CD14-positive monocyte (primary cell): Measurements from ENCODE around the gene CUEDC1. TPM values are rescaled to one million over a fixed set of nuclear protein-coding genes. Genes with fewer than 3 reads are reported as not detected.
"Not testable (repeated sequence)": the region's sequence is repeated elsewhere in the genome, so short reads cannot be mapped to it uniquely, and the experiment has no call there.

Source experiments
- DNase-seq, 3 donors: peaks; one replicate each; pipeline ENCODE4 v3.0.0-alpha.2; 2011 to 2022
- H2AFZ ChIP-seq: 2 replicates; pipeline ENCODE4 v1.6.0; 2012; ENCODE audit warnings: mild to moderate bottlenecking, low read depth, low read length, inconsistent platforms; ENCODE audit not compliant: insufficient read depth, poor library complexity, severe bottlenecking
- H3K27ac ChIP-seq, 2 donors: 1 replicate in 1 of 2; 2 replicates in 1 of 2; pipeline ENCODE4 v1.5.1; 2012 to 2013; ENCODE audit warnings: low read length in 2 of 2, control low read depth in 1 of 2, inconsistent platforms in 1 of 2, low read depth in 1 of 2, mild to moderate bottlenecking in 1 of 2
- H3K27me3 ChIP-seq, 2 donors: one replicate each; pipeline versions ENCODE4 v1.6.0 to v1.6.1; 2011 to 2013; ENCODE audit warnings: low read length in 2 of 2; ENCODE audit not compliant: control insufficient read depth in 2 of 2, insufficient read depth in 2 of 2
- H3K36me3 ChIP-seq, 2 donors: replicated peaks in 1 of 2; 1 replicate in 1 of 2; 2 replicates in 1 of 2; pipeline versions ENCODE4 v1.5.1 to v1.6.1; 2012 to 2013; ENCODE audit warnings: low read length in 2 of 2, control low read depth in 1 of 2, inconsistent platforms in 1 of 2, mild to moderate bottlenecking in 1 of 2; ENCODE audit not compliant: insufficient read depth in 2 of 2, control insufficient read depth in 1 of 2
- H3K4me1 ChIP-seq, 2 donors: 1 replicate in 1 of 2; 2 replicates in 1 of 2; pipeline versions ENCODE4 v1.5.1 to v1.6.1; 2012 to 2013; ENCODE audit warnings: low read length in 2 of 2, control low read depth in 1 of 2, inconsistent platforms in 1 of 2, mild to moderate bottlenecking in 1 of 2, moderate library complexity in 1 of 2; ENCODE audit not compliant: insufficient read depth in 2 of 2, control insufficient read depth in 1 of 2
- H3K4me2 ChIP-seq: replicated peaks from 2 replicates; pipeline ENCODE3; 2012; ENCODE audit warnings: low read length, moderate library complexity, mild to moderate bottlenecking; ENCODE audit not compliant: poor library complexity, severe bottlenecking; ENCODE audit errors: extremely low read depth
- H3K4me3 ChIP-seq, 3 experiments: fragments of 200-600 bp in 1 of 3; sonication (generic) in 1 of 3; replicated peaks in 1 of 3; 1 replicate in 2 of 3; 2 replicates in 1 of 3; pipeline ENCODE4 v1.5.1; 2011 to 2013; ENCODE audit warnings: low read length in 3 of 3, mild to moderate bottlenecking in 3 of 3, control low read depth in 2 of 3, low read depth in 2 of 3, inconsistent platforms in 1 of 3, moderate library complexity in 1 of 3
- H3K79me2 ChIP-seq: 2 replicates; pipeline ENCODE4 v1.6.0; 2012; ENCODE audit warnings: mild to moderate bottlenecking, control low read depth, inconsistent platforms, low read length, moderate library complexity; ENCODE audit not compliant: insufficient read depth
- H3K9ac ChIP-seq: 2 replicates; pipeline ENCODE4 v1.6.0; 2017; ENCODE audit warnings: low read length, mild to moderate bottlenecking; ENCODE audit not compliant: insufficient read depth, poor library complexity, severe bottlenecking
- H3K9me3 ChIP-seq, 2 donors: replicated peaks in 1 of 2; 1 replicate in 1 of 2; 2 replicates in 1 of 2; pipeline versions ENCODE4 v1.5.1 to v1.6.1; 2012 to 2013; ENCODE audit warnings: low read length in 2 of 2, control low read depth in 1 of 2; ENCODE audit not compliant: control insufficient read depth in 1 of 2, insufficient read depth in 1 of 2
- H4K20me1 ChIP-seq: 2 replicates; pipeline ENCODE4 v1.6.0; 2012; ENCODE audit warnings: mild to moderate bottlenecking, low read length, control low read depth, moderate library complexity; ENCODE audit not compliant: insufficient read depth
- H3K27ac Mint-ChIP-seq, 7 donors: one replicate each; pipeline ENCODE4 v1.8.0; 2020; ENCODE audit warnings: mild to moderate bottlenecking in 7 of 7, mixed read lengths in 7 of 7, moderate library complexity in 6 of 7, inconsistent platforms in 2 of 7
- H3K27me3 Mint-ChIP-seq, 3 donors: one replicate each; pipeline ENCODE4 v1.8.0; 2021 to 2022; ENCODE audit warnings: low read depth in 3 of 3, mild to moderate bottlenecking in 3 of 3, mixed read lengths in 3 of 3, moderate library complexity in 3 of 3, inconsistent platforms in 1 of 3
- H3K36me3 Mint-ChIP-seq, 2 donors: one replicate each; pipeline ENCODE4 v1.8.0; 2020; ENCODE audit warnings: mixed read lengths in 2 of 2, inconsistent platforms in 1 of 2, mild to moderate bottlenecking in 1 of 2
- H3K4me1 Mint-ChIP-seq: one replicate; pipeline ENCODE4 v1.8.0; 2020; ENCODE audit warnings: mild to moderate bottlenecking, mixed read lengths
- H3K4me3 Mint-ChIP-seq, 2 donors: one replicate each; pipeline ENCODE4 v1.8.0; 2020; ENCODE audit warnings: mild to moderate bottlenecking in 2 of 2, mixed read lengths in 2 of 2, moderate library complexity in 1 of 2
- H3K9me3 Mint-ChIP-seq, 7 donors: one replicate each; pipeline ENCODE4 v1.8.0; 2020 to 2022; ENCODE audit warnings: mixed read lengths in 7 of 7, mild to moderate bottlenecking in 6 of 7, moderate library complexity in 6 of 7, inconsistent platforms in 2 of 7
- CTCF ChIP-seq: fragments of 200-600 bp; IDR thresholded peaks from one replicate; pipeline ENCODE4 v1.8.0; 2022; ENCODE audit warnings: antibody characterized with exemption, mild to moderate bottlenecking
- WGBS: methylation state at CpG from one replicate; pipeline ENCODE4 v1.1.5; 2013; ENCODE audit warnings: missing lambda C conversion rate; ENCODE audit not compliant: insufficient coverage; 5-methylcytosine and 5-hydroxymethylcytosine counted together
- intact Hi-C, 2 donors: fragments of 100-400 bp; cut with micrococcal nuclease; formaldehyde crosslinking; loops; one replicate each; pipeline versions ENCODE4 v1.15.0 to v1.15.1; 2023
- polyA plus RNA-seq, 3 donors: library from polyadenylated mRNA; depleted of rRNA in 1 of 3; unstranded in 2 of 3; stranded (reverse) in 1 of 3; fragments of 300-500 nt in 2 of 3; fragments of >200 nt in 1 of 3; fragmentation: Illumina TruSeq in 2 of 3; gene quantifications; 1 replicate in 2 of 3; 2 replicates in 1 of 3; pipeline ENCODE4 v1.2.3, GENCODE V29; 2012 to 2021

CUEDC1 gene
- polyA plus RNA-seq, 3 donors = 4.2 to 31.0 (median 4.3) TPM

- H4K20me1 ChIP-seq = no peaks in the 10 kb centered on the region
- H3K27ac ChIP-seq = no peak overlapping the region
- H3K4me2 ChIP-seq = no peak overlapping the region
- 100% methylated on average over 4 of the region's 8 CpGs for whole genome bisulfite sequencing
- H3K27me3 Mint-ChIP-seq = peaks cover 11 to 18% (median 13%) of the 10 kb centered on the region in 3 donors
- intact Hi-C loops = no loop called here
- H3K4me3 ChIP-seq = no peak overlapping the region
- no peak overlapping the region for H3K9ac ChIP-seq
- no peaks in the 10 kb centered on the region for H3K36me3 ChIP-seq
- no peaks in the 10 kb centered on the region for H3K9me3 ChIP-seq
- peaks cover 0 to 4% of the 10 kb centered on the region in 2 donors for H3K27me3 ChIP-seq
- DNase-seq = no peak
- no peak overlapping the region for H2AFZ ChIP-seq
- no peak overlapping the region for H3K4me3 Mint-ChIP-seq
- no peaks in the 10 kb centered on the region for H3K79me2 ChIP-seq
- peaks cover 0 to 2% of the 10 kb centered on the region in 2 donors for H3K36me3 Mint-ChIP-seq
- H3K4me1 Mint-ChIP-seq = peaks cover 3% of the 10 kb centered on the region
- no peaks in the 10 kb centered on the region for H3K4me1 ChIP-seq
- H3K9me3 Mint-ChIP-seq = peaks cover 0 to 1% (median 0%) of the 10 kb centered on the region in 7 donors
- H3K27ac Mint-ChIP-seq = no peak overlapping the region
- TF ChIP-seq CTCF = no peak
Observed at GRCh38 chr17:57962279-57963148, 7.3 kb upstream of the CUEDC1 start.

- peaks cover 0 to 3% of the 10 kb centered on the region in 2 donors for H3K36me3 Mint-ChIP-seq
- Histone ChIP-seq H2AFZ (no peak overlapping the region), H3K4me1 (peaks cover 10 to 12% of the 10 kb centered on the region in 2 donors), H3K4me3 (no peak overlapping the region), H3K36me3 (no peaks in the 10 kb centered on the region), H3K27me3 (peaks cover 10 to 23% of the 10 kb centered on the region in 2 donors), H4K20me1 (no peaks in the 10 kb centered on the region), H3K4me2 (no peak overlapping the region), H3K27ac (no peak overlapping the region), H3K9me3 (no peaks in the 10 kb centered on the region), H3K79me2 (no peaks in the 10 kb centered on the region), H3K9ac (no peak overlapping the region)
- H3K27ac Mint-ChIP-seq = no peak overlapping the region
- H3K4me1 Mint-ChIP-seq = peaks cover 16% of the 10 kb centered on the region
- no peak overlapping the region for H3K4me3 Mint-ChIP-seq
- DNase-seq = no peak
- WGBS = 100% methylated on average over 1 of the region's 6 CpGs
- H3K9me3 Mint-ChIP-seq = peaks cover 0 to 6% (median 1%) of the 10 kb centered on the region in 7 donors
- no peak for TF ChIP-seq CTCF
- H3K27me3 Mint-ChIP-seq = peaks cover 29 to 32% (median 32%) of the 10 kb centered on the region in 3 donors
- intact Hi-C loops = loop anchor here in 1 of 2 donors (5.0 kb wide), 1 partner anchor 68 kb away; no protein-coding TSS in a partner anchor
Observed at GRCh38 chr17:57959929-57960328, 4.7 kb upstream of the CUEDC1 start.

GRCh38 chr17:57958391-57958790, 3.2 kb upstream of the CUEDC1 start:
- not testable (repeated sequence) for DNase-seq
- peaks cover 25% of the 10 kb centered on the region for H3K4me1 Mint-ChIP-seq
- WGBS = 100% methylated on average over 4 of the region's 15 CpGs

More at GRCh38 chr17:57958391-57958790, 3.2 kb upstream of the CUEDC1 start:
- not testable (repeated sequence) for H3K4me3 Mint-ChIP-seq, H2AFZ ChIP-seq, H4K20me1 ChIP-seq, H3K27ac Mint-ChIP-seq, H3K36me3 ChIP-seq, H3K4me3 ChIP-seq, H3K9me3 Mint-ChIP-seq, H3K4me2 ChIP-seq, H3K79me2 ChIP-seq, H3K36me3 Mint-ChIP-seq, H3K9me3 ChIP-seq, H3K27ac ChIP-seq, H3K9ac ChIP-seq
- peaks cover 17 to 25% of the 10 kb centered on the region in 2 donors for H3K4me1 ChIP-seq
- H3K27me3 ChIP-seq = peaks cover 10 to 31% of the 10 kb centered on the region in 2 donors
- intact Hi-C loops = loop anchor here in 1 of 2 donors (5.0 kb wide), 1 partner anchor 66 kb away; no protein-coding TSS in a partner anchor
- H3K27me3 Mint-ChIP-seq = peaks cover 35 to 42% (median 42%) of the 10 kb centered on the region in 3 donors
